H1 (cell line): ENCODE results near the gene AKAP9. TPM values are rescaled to one million over a fixed set of nuclear protein-coding genes. Genes with fewer than 3 reads are reported as not detected.

Experiments
- EGR1 ChIP-seq: IDR thresholded peaks from 2 replicates; pipeline ENCODE4 v1.6.1; 2011; ENCODE audit warnings: low read depth, low read length, borderline replicate concordance
- EZH2 ChIP-seq: fragments of 200-600 bp; sonication (generic); IDR thresholded peaks from 2 replicates; pipeline ENCODE4 v1.7.1; 2012; ENCODE audit warnings: low read depth, mild to moderate bottlenecking, moderate library complexity, low read length, inconsistent platforms; ENCODE audit not compliant: severe bottlenecking
- JUN ChIP-seq: IDR thresholded peaks from 2 replicates; pipeline ENCODE4 v1.6.1; 2011; ENCODE audit warnings: low read depth, mild to moderate bottlenecking, improper control_type of control experiment, low read length
- POLR2A ChIP-seq, 2 experiments: IDR thresholded peaks; 1 replicate in 1 of 2; 2 replicates in 1 of 2; pipeline ENCODE4 v1.6.1; 2011; ENCODE audit warnings: low read depth in 2 of 2, low read length in 2 of 2, mild to moderate bottlenecking in 2 of 2; ENCODE audit errors: control extremely low read depth in 1 of 2
- POLR2AphosphoS5 ChIP-seq: IDR thresholded peaks from 2 replicates; pipeline ENCODE4 v1.6.1; 2011; ENCODE audit warnings: low read depth, low read length
- polyA plus RNA-seq, 7 experiments: library from polyadenylated mRNA; depleted of rRNA in 3 of 7; stranded (reverse) in 5 of 7; unstranded in 2 of 7; fragments of >200 nt in 5 of 7; fragments of 200-250 nt in 2 of 7; gene quantifications; 1 replicate in 5 of 7; 2 replicates in 1 of 7; 4 replicates in 1 of 7; pipeline versions ENCODE4 v1.2.1 to v1.2.3, GENCODE V29; 2011 to 2013; ENCODE audit warnings: missing spikeins in 2 of 7, mixed read lengths in 2 of 7
- total RNA-seq: library from RNA; stranded (reverse); fragmentation: NEBNext Ultra II Directional; extraction: Animal tissue kit (Norgen Biotek cat#: 25700); gene quantifications from 2 replicates; pipeline ENCODE4 v1.2.1, GENCODE V29; 2021
- TF ChIP-seq, protein P1 (sequence below): IDR thresholded peaks from 2 replicates; pipeline ENCODE4 v1.6.1; 2012; ENCODE audit warnings: inconsistent platforms

The AKAP9 gene
- total and polyA plus RNA-seq, 2 of the 8 experiments (the other 6 are each of a cell fraction or from before 2014, with no cell fraction given): 6.2 to 26.3 TPM

DNA sequence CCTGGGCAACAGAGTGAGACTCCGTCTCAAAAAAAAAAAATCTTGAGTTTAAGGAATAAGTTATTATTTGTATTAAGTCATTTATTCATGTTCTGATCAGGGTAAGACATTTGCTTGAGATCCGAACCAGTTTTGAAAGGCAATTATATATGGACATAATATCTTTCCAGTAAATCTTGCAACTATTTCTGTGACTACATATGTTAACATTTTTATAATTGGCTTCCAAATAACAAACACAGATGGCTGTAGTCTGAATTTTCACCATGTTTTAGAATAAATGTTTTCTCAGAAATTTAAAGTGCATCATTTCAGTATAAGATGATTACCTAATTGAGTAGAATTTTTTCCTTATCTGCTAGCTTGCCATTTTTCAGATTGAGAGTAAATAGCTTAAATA, 21.2 kb downstream of the AKAP9 start (continued):
- TF ChIP-seq POLR2A (IDR thresholded peaks at IDR 0.05; ENCODE audit: control extremely low read depth in 1 of 2, low read depth in 2 of 2, low read length in 2 of 2) (no peak), EGR1 (no peak), JUN (no peak), POLR2AphosphoS5 (no peak), EZH2 (no peak)
- TF ChIP-seq, protein P1, sequence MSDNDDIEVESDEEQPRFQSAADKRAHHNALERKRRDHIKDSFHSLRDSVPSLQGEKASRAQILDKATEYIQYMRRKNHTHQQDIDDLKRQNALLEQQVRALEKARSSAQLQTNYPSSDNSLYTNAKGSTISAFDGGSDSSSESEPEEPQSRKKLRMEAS: no peak
